C4-2B (cell line): ENCODE measurements around the gene KAT7.
"Not testable (repeated sequence)": the region's sequence is repeated elsewhere in the genome, so short reads cannot be mapped to it uniquely, and the experiment has no call there.

ENCODE experiments used
- H3K27ac ChIP-seq: fragments of 450-650 bp; 2 replicates; pipeline ENCODE4 v1.5.1; 2017
- CTCF ChIP-seq: fragments of 450-650 bp; conservative IDR thresholded peaks from 2 replicates; pipeline ENCODE4 v1.5.1; 2017; ENCODE audit warnings: mild to moderate bottlenecking
- ZFX ChIP-seq: fragments of 450-650 bp; IDR thresholded peaks from 2 replicates; pipeline ENCODE4 v1.6.1; 2017

The KAT7 gene

DNA sequence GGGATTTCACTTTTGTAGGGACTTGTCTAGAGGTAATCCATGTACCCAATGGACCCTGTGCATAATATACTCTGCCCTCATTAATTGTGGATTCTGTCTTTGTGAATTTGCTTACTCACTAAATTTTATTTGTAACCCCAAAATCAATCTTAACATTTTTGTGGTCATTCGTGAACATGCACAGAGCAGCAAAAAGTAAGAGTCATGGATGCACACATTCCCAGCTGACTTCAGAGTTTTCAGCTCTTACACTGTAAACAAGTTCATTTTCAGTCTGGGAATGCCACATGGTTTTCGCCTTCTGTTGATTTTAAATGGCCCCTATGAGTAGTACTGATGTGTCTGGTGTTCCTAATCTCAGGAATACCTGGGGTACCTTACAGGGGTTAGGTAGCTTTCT is 35.1 kb downstream of the KAT7 start:
- no peak overlapping the region for H3K27ac ChIP-seq
- TF ChIP-seq CTCF (no peak), ZFX (no peak)

DNA sequence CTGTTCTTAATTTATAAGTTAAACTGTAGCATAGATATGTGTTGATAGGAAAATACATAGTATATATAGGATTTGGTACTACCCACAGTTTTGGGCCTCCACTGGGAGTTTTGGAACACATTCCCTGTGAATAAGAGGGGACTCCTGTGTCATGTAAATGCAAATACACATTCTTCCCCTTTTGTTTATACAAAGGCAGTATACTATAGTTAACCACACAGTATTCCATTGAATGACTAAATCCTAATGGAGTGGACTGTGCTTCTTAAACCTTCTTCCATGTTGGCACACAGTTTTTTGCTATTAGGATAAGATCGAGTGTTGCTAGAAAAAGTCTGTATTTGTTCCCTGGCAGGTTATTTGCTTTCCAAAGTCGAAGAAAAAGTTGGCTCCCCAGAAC is 37.2 kb downstream of the KAT7 start:
- H3K27ac ChIP-seq: no peak overlapping the region
- TF ChIP-seq CTCF (no peak), ZFX (no peak)

DNA sequence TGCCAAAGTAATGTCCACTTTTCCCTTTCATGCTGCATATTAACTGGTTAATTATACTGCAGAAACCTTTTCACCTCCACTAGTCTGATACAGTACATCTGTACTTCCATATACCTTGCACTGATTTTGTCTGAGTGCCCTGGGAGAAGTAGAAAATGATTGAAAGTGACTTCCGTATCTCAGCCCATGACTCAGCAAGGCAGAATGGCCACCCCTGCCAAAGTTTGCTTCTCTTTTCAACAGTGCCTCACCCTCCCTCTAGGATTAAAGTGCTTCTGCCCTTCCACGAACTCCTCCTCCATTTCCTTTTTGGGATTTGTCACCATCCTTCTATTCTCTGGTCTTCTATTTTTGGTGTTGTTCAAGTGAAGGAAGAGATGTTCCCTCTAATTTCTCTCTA is 39.8 kb downstream of the KAT7 start:
- not testable (repeated sequence) for H3K27ac ChIP-seq

DNA sequence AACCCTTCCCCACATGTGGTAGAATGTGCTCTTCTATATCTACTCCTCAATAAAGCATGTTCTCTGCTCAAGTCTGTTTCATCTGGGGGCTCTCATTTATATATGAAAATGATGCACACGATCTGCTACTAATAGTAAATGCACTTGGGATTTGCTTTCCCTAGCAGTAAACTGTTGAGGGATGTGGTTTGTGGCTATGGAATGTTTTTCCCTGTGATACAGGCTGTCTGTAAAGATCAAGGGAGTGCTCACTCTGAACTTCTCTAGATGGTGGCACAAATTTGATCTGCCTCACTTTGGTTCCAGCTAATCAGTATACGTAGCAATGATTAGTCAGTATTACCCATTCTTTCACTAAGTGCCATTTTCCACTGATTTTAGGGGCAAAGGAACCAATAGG is 40.5 kb downstream of the KAT7 start:
- TF ChIP-seq ZFX (no peak), CTCF (no peak)

DNA sequence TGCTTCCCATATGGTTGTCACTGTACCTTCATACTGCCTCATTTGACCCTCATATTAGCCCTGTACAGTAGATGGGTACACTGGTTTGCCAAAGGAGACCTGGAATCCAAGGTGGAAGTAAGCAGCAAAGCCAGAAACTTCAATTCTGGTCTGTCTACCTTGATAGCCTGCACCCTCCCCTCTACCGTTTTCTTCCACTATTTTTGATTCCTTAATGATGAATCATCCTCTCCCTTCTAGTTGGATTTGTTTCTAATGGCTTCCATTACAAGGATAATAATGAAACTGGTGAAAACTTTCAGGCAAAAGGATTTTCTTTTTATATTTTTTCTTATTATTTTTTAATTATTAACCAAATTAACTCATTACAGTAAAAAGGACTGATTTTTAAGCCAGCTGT is 42.1 kb downstream of the KAT7 start:
- H3K27ac ChIP-seq: no peak overlapping the region
- no peak for TF ChIP-seq CTCF
- TF ChIP-seq ZFX: no peak

More for the DNA sequence above, 40.5 kb downstream of the KAT7 start:
- H3K27ac ChIP-seq: no peak overlapping the region

- TF ChIP-seq CTCF (no peak), ZFX (no peak)
- H3K27ac ChIP-seq: no peak overlapping the region
Measured at GRCh38 chr17:49832840-49833599, 44.5 kb downstream of the KAT7 start.

GRCh38 chr17:49834118-49834743 is 45.8 kb downstream of the KAT7 start:
- TF ChIP-seq ZFX (no peak), CTCF (no peak)
- H3K27ac ChIP-seq: no peak overlapping the region

DNA sequence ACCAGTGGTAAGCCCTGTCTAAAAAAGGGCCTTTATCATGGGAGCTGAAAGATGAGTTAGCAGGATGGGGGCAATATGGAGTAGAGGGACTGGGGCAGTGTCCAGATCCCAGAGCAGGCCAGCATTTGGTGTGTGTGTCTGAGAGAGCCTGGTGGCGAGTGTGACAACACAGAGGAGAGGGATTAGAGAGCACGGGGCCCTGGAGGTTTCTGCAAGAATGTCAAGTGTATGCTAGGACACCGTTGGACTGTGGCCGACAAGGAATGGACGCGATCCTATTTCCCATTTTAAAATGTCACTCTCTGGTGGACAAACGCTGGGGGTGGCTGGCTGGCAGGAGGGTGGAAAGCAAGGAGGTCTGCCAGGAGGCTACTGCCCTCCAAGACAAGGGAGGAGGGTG is 47.0 kb downstream of the KAT7 start:
- no peak for TF ChIP-seq CTCF
- no peak for TF ChIP-seq ZFX
- H3K27ac ChIP-seq: no peak overlapping the region
